ENCODE measurements around the gene SRGN.

DNA sequence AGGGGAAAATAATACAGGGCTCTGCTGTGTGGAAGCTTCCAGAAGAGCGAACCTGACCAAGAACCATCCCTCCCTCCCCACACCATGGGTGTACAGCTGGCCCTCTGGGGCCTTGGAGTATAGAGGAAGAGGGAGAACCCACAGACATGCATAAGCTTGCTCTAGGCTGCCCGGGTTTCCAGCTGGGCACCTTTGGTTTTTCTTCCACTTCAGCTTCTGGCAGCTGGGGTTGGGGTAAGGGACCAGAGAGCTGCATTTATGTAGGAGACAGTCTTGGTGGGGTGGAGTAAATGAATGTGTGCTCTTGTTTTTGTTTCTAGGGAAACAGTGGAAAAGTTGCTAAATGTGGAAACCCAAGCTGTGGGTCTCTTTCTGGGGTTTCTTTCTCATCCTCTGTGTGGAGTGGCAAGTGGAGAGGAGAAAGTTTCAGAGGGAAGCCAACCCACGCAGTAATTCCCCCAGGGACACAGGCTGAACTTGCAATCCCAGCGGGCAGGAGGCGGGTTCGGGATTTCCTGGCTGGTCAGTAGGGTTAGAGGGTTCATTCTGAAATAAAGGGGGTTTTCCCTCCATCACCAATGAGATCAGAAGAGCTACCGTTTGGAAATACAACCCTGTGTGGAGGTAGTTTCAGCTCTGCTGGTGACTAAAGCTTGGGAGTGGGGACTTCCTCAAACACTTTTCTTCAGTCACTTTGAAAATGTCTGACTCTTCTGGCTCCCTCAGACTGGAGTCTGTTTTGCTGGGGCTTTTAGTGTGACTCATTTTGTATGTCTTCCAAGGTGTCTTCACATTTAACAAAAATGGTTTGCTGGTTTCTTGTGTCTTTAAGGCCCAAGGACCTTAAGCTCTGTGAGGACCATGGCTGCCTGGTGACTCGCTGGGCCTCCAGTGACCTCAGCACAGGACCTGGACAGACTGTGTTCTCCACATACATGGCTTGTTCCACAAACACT is 22.2 kb upstream of the SRGN start:
- TF ChIP-seq POLR2A (IDR thresholded peaks at IDR 0.05): no peak
- TF ChIP-seq, protein P1, sequence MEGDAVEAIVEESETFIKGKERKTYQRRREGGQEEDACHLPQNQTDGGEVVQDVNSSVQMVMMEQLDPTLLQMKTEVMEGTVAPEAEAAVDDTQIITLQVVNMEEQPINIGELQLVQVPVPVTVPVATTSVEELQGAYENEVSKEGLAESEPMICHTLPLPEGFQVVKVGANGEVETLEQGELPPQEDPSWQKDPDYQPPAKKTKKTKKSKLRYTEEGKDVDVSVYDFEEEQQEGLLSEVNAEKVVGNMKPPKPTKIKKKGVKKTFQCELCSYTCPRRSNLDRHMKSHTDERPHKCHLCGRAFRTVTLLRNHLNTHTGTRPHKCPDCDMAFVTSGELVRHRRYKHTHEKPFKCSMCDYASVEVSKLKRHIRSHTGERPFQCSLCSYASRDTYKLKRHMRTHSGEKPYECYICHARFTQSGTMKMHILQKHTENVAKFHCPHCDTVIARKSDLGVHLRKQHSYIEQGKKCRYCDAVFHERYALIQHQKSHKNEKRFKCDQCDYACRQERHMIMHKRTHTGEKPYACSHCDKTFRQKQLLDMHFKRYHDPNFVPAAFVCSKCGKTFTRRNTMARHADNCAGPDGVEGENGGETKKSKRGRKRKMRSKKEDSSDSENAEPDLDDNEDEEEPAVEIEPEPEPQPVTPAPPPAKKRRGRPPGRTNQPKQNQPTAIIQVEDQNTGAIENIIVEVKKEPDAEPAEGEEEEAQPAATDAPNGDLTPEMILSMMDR (IDR thresholded peaks at IDR 0.05): no peak

Data from thyroid gland (tissue), 4 donors.